NCI-H2029 treated with DMSO at 0.1 percent for 48 hours (cell line): ENCODE results near the gene SLC25A47.
"Not testable (repeated sequence)": the region's sequence is repeated elsewhere in the genome, so short reads cannot be mapped to it uniquely, and the experiment has no call there.

ENCODE experiments used
- DNase-seq: peaks from one replicate; lab custom pipeline; 2025; lab: John Stamatoyannopoulos, UW

SLC25A47 gene

DNA sequence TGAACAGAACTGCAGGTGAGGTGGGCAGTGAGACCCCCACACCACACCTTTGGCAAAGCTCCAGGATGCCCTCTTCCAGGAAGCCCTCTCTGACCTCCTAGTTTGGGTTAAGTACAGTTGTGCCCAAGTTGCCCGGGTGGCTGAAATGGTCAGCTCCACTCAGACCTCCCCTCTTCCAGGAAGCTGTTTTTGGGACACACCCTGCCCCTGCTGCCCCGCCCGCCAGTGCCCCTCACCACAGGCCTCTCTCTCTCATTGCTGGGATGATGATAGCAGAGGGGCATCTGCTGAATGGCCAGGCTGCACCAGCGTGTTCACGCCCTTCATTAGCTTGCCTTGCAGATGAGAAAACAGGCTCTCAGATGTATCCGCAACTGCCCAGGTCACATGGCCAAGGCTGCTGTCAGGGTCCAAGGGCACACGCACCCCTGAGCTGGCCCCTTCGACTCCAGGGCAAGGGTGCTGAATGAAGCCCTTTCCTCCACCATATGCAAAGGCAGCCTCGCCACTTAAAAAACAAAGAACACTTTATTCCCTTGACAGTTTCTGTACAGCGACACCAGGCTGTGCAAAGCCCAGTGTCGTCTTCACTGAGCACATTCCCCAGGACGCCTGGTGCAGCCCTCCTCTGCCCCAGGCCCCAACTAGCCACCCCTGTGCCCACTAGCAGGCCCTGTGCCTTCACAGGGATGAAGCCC lies 32.4 kb upstream of the SLC25A47 start:
- no peak for DNase-seq

DNA sequence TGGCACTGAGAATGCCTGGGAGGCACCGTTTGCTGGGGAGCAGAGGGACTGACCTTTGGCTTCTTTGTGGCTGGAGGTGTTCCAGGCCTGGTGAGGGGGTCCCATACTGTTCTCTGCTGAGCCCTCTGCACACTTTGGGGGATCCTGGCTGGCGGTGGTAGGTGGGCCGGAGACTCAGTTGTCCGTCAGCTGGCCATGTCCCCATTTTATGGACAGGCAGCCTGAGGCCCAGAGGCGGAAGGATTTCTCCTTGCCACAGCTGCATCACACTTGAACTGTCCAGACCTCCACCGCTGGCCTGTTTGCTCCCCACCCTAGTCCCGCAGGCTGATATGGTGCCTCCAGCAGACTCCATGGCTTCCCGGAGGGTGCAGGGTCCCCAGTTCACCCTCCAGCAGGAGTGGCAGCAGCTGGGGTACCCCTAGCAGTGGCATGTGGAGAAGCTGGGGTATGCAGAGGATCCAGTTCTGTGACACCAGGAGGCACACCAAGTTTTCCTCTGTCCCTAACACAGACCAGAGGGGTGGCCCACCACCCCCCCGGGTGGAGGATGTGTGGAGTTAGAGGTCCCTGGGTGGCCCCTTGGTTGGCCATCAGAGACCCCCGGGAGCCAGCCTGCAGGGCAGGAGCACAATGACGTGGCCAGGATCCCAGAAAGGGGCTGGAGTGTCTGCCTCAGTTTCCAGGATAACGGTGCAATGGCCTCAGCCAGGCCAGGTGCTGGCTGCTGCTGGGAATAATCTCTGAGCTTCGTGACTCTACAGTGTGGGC lies 31.6 kb upstream of the SLC25A47 start:
- no peak for DNase-seq

DNA sequence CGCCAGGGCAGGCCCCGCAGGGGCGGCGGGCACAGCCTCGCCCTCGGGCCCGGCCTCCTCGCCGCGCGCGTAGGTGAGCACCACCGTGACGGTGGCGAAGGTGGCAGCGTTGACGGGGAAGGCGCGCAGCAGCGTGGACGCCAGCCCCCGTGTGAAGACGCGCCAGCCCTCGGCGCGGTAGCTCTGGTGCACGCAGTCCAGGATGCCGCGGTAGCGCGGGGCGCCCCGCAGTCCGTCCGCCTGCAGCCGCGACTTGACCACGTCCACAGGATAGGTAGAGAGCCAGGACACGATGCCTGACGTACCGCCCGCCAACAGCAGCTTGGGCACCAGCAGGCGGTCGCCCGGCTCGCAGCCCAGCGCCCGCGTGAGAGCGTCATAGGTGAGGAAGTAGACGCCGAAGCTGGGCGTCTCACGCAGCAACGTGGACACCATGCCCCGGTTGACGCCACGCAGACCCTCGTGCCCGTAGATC lies 30.8 kb upstream of the SLC25A47 start:
- DNase-seq: no peak

DNA sequence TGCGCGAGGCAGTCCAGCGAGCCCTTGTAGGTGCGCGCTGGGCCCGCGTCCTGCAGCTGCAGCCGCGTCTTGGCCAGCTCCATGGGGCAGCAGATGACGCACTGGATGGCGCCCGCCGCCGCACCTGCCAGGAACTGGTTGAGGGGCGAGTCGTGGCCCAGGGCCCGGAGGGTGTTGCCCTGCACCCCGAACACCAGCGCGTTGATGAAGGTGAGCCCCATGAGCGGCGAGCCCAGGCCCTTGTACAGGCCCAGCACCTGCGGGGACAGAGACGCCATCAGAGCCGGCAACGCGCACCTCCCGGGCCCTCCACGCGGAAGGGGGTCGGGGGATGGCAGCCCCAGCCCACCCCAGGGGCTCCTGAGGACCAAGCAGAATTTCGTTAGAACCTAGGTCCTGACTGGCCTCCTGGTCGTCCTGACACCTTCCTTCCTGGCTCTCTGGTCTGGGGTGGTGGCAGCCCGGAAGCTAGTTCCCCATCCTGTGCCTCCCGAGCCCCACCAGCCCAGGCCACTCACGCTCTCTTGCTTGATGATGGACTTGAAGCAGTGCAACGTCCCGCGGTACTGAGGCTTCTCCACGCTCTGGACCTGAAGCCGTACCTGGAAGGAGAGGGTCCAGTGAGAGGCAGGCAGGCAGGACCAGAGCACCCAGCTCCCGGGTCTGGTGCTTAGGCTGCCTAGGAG lies 30.2 kb upstream of the SLC25A47 start:
- no peak for DNase-seq

DNA sequence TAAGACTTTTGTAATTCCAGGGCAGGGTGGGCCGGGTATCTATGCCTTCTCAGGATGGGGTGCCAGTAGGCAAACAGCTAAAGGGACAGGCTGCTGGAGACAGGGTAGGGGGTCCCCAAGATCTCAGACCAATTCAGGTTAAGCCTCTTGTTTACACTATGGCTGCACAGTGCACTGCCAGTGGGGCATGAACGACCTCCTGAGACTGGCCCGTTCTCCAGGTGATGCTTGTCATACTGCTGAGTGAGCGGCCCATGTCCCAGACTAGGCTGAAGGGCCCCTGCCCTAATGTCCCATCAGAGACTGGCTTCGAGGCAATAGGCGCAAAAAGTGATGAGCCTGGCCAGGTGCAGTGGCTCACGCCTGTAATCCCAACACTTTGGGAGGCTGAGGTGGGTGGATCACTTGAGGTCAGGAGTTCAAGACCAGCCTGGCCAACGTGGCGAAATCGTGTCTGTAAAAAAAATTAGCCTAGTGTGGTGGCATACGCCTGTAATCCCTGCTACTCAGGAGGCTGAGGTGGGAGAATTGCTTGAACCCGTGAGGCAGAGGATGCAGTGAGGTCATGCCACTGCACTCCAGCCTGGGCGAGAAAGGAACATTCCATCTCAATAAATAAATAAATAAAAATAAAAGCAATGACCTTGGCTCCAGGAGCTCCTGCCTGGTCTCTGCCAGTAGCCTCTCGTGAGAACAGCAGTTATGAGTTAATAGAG lies 29.5 kb upstream of the SLC25A47 start:
- no peak for DNase-seq

DNA sequence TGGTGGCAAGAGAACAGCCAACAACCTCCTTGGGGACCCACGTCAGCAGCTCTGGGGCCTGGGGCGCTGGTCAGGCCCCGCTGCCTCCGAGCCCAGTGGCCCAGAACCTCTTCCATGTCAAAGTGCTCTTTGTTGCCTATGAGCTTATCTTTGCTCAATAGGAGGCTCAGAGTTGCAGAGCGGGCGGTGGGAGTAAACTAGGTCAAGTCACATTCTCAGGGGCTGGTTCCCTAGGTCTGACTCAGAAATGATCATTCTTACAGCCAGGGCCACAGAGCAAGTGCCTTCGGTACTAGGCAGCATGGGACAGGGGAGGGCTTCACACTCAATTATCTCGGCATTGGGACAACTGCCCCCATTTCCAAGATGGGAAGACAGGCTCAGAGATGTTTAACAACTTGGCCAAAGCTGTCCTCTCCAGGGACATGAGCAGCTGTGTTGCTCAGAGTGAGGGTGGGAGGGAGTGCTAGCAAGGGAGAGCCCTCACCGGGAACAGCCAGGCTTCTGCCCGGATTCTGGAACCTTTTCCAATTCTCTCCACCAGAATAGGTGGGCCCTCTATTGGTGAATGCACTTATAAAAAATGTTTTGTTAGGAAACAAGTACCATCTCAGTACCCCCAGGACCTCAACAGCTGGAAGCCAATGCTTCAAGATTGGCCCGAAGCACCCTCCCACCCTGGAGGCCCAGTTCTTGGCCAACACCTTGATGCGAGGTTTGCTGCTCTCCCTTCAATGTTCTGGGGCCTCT lies 28.8 kb upstream of the SLC25A47 start:
- DNase-seq: no peak

DNA sequence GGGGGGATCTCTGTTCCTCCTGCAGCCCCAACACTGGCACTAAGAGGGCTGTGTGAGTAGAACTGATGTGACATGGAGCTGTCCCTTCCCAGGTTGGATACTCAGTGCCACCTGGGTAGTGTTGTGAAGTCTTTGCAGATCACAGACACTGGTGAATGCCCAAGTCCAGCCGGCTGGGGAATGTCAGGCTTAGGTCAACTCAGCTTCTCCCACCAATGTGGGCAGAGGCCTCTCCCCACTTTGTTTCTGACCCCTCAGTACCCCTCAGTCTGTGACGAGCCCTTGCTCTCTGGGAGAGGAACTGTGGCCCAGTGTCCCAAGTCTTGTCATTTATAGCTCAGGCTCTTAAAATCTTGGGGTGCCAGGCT lies 28.2 kb upstream of the SLC25A47 start:
- no peak for DNase-seq

DNA sequence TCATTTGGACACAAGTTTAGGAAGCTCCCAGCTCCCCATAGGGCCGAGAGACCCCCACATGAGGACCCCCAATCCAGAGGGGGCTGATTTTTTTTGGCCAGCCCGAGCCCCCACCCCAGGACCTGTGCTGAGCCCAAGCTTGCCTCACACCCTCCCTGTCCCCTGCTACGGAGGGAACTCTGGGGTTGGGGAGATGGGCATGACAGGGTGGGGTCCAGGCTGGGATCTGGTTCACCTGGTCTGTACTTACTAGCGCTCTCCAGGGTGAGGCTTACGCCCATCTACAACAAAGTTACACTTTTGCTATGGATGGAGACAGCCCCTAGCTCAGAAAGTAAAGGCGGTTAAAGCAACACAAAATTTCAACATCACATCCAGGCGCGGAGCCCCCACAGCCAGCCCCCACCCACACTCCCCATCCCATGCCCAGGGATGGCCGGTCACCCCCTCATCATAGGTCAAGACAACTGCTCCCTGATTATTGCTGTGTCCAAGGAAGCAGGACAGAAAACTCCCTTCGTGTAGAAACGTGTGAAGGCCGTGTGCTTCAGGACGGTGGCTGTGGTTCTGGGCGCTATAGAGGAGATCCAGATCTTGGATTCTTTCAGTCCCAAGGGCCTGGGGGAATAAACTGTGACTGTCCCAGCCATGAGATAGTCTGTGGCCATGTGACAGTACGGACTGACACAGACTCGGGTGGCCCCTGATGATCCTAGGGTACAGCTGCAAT lies 27.6 kb upstream of the SLC25A47 start:
- no peak for DNase-seq

DNA sequence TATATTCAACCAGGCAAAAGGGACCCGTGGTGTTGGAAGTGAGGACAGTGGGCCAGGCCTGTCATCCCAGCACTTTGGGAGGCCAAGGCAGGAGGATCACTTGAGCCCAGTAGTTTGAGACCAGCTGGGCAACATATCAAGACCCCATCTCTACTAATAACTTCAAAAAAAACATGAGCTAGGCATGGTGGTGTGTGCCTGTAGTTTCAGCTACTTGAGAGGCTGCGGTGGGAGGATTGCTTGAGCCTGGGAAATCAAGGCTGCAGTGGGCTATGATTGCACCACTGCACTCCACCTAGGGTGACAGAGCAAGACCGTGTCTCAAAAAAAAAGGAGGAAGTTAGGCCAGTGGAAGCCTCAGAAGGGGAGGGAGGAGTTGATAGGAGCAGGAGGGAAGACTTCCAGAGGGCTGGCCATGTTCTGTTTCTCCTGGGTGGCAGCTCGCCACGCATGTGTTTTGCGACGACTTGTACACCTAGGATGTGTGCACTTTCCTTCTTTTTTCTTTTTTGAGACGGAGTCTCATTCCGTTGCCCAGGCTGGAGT lies 27.0 kb upstream of the SLC25A47 start:
- DNase-seq: no peak

DNA sequence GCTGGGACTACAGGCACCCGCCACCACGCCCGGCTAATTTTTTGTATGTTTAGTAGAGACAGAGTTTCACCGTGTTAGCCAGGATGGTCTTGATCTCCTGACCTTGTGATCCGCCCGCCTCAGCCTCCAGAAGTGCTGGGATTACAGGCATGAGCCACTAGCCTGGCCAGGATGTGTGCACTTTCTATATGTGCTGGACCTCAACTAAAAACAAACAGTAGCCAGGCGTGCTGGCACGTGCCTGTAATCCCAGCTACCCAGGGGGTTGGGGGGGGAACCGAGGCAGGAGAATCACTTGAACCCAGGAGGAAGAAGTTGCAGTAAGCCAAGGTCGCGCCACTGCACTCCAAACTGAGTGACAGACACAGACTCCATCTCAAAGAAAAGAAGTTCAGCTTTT lies 26.4 kb upstream of the SLC25A47 start:
- DNase-seq: not testable (repeated sequence)

DNA sequence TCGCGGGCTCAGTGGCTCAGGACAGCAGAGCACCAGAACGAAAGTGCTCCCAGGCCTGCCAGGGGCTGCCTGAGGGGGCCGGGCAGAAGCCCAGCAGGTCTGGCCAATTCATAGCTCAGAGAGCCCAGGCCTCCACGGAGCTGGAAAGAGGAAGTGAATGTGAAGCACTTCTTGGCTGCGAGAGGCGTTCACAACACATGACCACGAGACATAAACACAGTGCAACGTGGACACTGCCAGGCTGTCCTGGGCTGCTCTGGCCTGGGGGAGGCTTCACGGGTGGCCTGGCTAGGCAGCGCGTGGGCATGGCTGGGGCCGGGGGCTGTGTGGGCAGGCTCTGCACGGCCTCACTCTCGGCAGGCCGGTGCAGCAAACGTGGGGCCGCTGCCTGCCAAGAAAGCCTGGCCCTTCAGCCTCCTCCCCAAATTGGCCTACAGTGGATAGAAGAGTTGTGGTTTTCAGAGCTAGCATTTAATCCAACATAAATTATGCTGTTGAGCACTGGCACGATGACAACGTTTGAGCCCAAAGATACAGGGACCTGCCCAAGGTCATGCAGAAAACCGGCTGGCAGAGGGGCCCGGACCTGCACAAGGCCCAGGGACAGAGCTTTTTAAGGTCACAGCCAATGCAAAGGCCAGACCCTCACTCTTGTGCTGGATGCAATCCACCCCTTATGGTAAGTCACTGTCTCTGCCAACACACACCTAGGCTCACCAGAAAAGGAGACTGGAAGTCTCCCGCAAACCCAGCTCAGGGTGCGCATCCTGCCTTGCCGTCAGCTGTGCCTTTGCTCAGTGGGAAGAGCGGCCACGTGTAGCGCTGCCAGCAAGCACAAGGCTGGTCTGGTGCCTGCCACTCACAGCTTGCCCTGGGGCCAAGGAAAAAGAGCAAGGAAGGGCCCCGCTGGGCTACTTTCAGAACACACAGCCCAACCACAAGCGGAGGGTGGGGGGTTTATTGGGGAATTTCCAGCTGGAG lies 25.5 kb upstream of the SLC25A47 start:
- no peak for DNase-seq

DNA sequence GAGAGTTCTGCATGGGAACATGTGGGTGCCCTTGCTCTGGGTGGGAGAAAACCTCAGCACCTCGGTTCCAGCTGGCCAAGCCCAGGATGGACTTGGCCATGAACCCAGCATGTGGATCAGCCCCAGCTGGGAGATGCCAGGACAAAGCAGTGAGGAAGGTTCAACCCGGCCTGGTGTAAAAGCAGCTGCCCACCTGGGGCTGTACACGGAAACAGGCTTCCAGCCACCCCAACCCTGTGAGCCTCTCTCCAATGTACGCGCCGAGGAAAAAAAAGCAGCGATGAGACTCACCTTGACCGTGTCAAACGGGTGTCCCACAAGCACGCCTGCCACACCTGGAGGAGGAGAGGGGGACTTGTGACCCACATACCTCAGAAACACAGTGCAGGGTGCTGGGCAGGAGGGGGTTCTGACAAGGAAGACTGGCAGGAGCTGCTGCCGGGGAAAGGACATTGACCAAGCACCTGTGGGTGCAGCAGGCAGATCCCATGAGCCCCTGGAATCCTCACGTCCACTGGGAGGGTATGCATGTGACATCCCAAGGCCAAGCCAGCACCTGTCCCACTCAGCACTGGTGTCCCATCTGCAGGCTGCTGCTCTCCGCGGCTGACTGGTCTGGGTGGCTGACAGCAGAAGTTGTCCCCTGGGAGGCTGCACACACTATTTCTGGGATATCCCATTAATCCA lies 24.4 kb upstream of the SLC25A47 start:
- no peak for DNase-seq

DNA sequence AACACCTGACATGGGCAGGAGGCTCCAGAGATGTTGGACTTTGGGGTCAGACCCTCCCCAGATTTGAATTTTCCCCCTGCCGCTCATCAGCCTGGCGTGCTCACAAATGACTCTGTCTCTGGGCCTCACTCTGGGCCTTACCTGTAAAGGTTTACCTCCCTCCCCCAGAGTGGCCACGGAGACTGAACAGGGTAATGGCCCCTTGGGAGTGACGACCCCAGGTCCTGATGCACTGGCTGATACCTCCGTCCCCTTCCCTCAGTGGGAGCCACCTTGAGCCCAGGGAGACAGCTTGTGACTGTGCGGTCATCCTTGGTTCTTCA lies 23.9 kb upstream of the SLC25A47 start:
- no peak for DNase-seq

DNA sequence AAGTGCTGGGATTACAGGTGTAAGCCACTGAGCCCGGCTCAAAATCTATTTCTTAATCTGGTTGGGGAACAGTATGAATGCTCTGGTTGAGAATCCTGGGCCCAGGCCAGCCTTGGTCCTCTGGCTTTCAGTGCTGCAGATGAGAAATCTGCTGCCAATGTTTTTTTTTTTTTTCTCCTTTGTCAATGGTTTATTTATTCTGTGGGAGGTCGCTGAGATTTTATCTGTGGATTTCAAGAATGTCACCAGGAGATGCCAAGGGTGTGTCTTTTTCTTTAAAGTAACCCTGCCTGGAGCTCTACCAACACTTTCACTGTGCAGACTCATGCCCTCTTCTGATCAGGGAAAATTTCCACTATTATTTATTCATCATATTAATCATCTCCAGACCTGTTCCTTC lies 20.5 kb upstream of the SLC25A47 start:
- DNase-seq: no peak

DNA sequence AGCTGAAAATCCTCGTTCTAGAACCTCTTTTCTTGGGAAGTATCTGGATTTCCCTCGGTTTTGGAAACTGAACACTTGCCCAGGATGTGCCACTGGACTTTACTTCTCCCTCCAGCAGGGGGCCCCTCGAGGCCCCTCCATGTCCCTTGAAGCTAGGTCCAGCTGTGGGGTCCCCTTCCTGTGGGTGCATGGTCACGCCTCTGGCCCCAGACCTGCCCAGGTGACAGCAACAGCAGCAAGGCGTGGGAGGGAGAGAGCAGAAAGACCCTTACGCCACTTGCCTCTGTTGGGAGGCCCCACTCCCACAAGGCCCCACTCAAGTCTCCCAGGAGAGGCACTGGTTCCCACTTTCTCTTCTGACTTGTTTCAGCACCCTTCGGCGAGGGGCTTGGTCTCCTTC lies 20.0 kb upstream of the SLC25A47 start:
- no peak for DNase-seq

DNA sequence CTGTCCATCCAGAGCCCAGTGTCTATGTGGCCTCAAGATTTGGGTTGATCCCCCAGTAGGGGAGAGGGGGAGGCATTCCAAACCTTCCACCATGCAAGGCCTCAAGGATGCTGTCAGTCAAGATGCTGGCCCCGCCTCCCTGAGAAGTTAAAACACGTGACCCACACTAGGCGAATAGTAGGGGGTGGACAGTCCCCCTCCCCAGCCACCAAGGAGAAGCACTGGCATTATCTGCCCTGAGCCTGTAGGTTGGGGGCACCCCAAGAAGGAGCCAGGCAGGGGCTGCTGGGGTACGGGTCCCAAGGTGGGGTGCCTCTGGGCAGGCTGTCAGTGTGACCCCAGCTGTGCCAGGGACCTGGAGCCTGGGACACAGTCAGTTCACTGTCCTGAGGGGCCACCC lies 19.2 kb upstream of the SLC25A47 start:
- DNase-seq: no peak

DNA sequence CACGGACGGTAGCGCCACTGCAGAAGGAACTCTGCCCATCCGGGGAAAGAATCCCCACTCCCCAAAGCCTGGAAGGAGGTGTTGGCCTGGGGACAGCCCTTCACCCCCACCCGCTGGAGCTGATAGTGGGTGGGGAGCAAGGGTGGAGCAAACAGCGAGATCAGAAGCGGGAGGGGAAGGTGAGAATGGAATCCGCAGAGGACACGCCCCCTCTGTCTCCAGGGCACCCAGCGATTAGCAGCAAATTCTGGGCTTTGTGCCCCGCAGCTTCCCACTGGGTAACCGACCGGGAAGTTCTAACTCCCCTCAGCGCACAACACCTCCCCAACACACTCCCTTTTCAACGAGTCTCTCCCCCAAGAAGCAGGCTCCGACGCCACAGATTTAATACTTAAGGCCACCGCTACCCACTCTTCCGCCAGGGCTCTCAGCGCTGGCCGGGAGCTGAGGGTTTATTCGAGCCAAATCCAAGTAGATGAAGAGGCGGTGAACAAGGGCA lies 18.3 kb upstream of the SLC25A47 start:
- no peak for DNase-seq

DNA sequence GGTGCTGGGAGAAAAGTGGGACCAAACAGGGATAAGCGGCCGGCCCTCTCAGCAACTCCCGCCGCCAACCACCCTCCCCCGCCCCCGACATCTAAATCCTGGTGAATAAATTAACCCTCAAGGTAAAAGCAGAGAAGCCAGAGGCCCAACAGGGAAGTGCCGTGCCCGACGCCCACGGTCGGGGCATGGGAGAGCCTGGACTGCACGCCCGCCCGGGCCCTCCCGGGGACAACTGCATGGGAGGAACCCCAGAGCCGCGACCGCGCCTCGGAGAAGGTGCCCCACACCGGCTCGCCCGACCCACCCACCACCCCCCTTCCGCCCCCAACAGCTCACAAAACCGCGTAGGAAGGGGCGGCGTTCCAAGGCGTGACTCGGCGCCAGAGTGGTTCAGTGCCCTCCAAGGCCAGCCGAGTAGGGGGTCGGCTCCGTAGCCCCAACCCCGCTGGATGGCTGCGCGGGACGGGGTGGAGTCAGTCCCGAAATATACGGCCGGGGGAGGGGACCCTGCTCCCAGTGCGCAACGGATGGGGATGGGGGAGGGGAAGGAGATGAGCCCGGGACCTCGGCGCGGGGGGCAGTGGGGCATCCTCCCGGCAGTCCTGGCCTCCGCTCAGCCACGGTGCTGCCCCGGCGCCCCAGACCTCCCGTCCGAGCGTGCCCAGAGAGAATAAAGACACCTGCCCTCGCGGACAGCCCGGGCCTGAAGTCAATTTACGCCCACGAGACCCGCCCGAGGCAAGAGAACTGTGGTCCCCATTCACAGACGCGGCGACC lies 17.6 kb upstream of the SLC25A47 start:
- DNase-seq: peak; percentile 18
